ENCODE measurements around the gene HOXC12.

The HOXC12 gene

GRCh38 chr12:53956251-53956887, 1.7 kb downstream of the HOXC12 start:
- no peak for DNase-seq (ENCODE audit: low read depth)

- DNase-seq (ENCODE audit: low read depth), result no peak
Observed at GRCh38 chr12:53956914-53957536, 2.3 kb downstream of the HOXC12 start.

GRCh38 chr12:53958128-53958527, 3.4 kb downstream of the HOXC12 start:
- no peak for DNase-seq (ENCODE audit: low read depth)

- no peak for DNase-seq (ENCODE audit: low read depth)
Observed at GRCh38 chr12:53959314-53959713, 4.6 kb downstream of the HOXC12 start.

GRCh38 chr12:53960187-53961024, 5.7 kb downstream of the HOXC12 start:
- DNase-seq (ENCODE audit: low read depth), result no peak

- DNase-seq (ENCODE audit: low read depth), result no peak
Observed at GRCh38 chr12:53961025-53961761, 6.5 kb downstream of the HOXC12 start.

GRCh38 chr12:53963005-53963404, 8.3 kb downstream of the HOXC12 start:
- DNase-seq (ENCODE audit: low read depth), result no peak

- DNase-seq (ENCODE audit: low read depth), result no peak
Observed at GRCh38 chr12:53963434-53964314, 9.0 kb downstream of the HOXC12 start.

- no peak for DNase-seq (ENCODE audit: low read depth)
Observed at GRCh38 chr12:53964315-53964713, 9.6 kb downstream of the HOXC12 start.

GRCh38 chr12:53965281-53966084, 10.8 kb downstream of the HOXC12 start:
- DNase-seq (ENCODE audit: low read depth), result no peak

- DNase-seq (ENCODE audit: low read depth), result no peak
Observed at GRCh38 chr12:53966085-53966384, 11.3 kb downstream of the HOXC12 start.

GRCh38 chr12:53966385-53967133, 11.9 kb downstream of the HOXC12 start:
- no peak for DNase-seq (ENCODE audit: low read depth)

GRCh38 chr12:53967421-53967925, 12.8 kb downstream of the HOXC12 start:
- no peak for DNase-seq (ENCODE audit: low read depth)

GRCh38 chr12:53968214-53969127, 13.8 kb downstream of the HOXC12 start:
- DNase-seq (ENCODE audit: low read depth), result no peak

GRCh38 chr12:53969588-53970259, 15.0 kb downstream of the HOXC12 start:
- no peak for DNase-seq (ENCODE audit: low read depth)

- DNase-seq (ENCODE audit: low read depth), result no peak
Observed at GRCh38 chr12:53970451-53970850, 15.7 kb downstream of the HOXC12 start.

GRCh38 chr12:53971129-53971528, 16.4 kb downstream of the HOXC12 start:
- DNase-seq (ENCODE audit: low read depth), result no peak

- no peak for DNase-seq (ENCODE audit: low read depth)
Observed at GRCh38 chr12:53971686-53972085, 17.0 kb downstream of the HOXC12 start.
